GM18909 (cell line): ENCODE measurements around the gene HS6ST1.
A peak's percentile ranks its signal among the peaks of the same experiment; 100 is the strongest.
"Not testable (repeated sequence)": the region's sequence is repeated elsewhere in the genome, so short reads cannot be mapped to it uniquely, and the experiment has no call there.

Experiments
- ATAC-seq: cut with Tn5 transposase; IDR thresholded peaks from one replicate; pipeline ENCODE4 v1.9.1; 2021; ENCODE audit warnings: mild to moderate bottlenecking; ENCODE audit not compliant: unreplicated experiment, poor library complexity

HS6ST1 gene

DNA sequence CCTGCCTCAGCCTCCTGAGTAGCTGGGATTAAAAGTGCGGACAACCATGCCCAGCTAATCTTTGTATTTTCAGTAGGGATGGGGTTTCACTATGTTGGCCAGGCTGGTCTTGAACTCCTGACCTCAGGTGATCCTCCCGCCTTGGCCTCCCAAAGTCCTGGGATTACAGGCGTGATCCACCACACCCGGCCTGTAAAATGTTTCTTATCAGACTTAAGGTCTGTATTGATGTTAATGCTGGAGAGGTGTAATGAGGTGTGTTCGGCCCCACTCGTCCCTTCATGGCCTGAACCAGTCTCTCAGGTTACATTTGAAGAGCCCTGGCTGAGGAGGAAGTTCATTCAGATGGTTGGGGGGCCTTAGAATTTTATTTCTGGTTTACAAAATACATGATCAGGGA is 66.6 kb downstream of the HS6ST1 start:
- ATAC-seq, result not testable (repeated sequence)

DNA sequence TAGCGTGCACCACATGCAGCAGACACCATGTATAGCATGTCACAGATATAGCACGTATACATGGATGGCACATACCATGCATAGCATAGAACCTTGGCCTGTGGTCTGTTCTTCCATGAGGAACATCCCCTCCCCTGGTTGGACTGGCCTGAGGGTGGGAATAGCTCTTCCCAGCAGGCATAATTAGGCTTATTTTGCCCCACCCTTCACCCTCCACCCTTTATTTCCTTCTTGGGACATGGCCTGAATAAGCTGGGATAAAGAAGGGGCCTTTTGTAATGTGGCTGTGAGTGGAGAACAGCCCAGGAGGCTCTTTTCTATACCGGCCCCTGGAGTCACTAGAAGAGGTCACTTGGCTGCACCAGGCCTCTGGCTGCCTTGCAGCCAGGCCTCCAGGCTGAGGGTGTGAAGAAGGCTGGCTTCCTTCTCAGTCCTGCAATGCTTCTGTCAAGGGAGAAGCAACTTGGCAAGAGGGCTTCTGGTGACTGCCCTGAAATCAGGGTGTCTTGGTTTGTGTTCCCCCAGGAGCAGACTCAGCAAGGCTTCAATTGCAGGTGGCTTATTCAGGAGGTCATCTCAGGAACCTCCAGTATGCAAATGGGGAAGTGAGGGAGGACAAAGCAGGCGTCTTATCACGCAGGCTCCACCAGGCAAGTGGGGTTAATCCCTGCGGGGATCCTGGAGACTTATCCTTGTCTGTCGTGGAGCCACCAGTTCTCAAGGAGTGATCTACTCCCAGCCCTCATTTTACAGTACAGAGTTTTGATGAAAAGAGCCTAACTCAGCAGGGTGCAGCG is 68.2 kb downstream of the HS6ST1 start:
- ATAC-seq, result no peak

DNA sequence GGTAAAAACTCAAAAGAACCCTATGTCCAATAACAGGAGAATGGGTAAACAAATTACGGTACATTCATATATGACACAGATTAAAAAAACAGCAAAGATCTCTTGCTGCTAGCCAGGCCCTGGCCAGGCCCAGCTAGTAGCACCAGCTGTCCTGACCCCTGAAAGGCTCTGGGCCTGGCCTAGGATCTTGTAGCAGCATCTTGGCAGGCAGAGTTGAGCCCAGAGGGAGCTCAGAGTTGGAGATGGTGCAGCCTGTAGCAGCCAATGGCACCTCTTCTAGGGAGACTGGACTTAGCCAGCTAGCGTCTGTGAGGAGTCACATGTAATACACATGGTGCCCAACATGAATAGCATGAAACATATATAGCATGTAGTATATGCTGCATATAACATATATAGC is 69.1 kb downstream of the HS6ST1 start:
- ATAC-seq, result no peak

DNA sequence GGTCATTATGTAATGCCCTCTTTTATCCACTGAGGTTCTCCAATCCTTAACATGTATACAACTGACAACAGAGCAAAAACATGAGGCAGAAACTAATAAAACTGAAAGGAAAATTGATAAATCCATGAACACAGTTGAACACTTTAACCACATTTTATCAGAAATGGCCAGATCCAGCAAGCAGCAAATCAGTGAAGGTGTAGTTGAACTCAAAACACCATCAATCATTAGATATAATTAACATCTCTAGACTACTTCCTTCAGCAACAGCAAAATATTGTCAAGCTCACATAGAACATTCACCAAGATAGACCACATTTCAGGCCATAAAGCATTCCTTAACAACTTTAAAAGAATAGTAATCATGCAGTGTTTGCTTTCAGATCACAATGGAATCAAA is 72.9 kb downstream of the HS6ST1 start:
- no peak for ATAC-seq

DNA sequence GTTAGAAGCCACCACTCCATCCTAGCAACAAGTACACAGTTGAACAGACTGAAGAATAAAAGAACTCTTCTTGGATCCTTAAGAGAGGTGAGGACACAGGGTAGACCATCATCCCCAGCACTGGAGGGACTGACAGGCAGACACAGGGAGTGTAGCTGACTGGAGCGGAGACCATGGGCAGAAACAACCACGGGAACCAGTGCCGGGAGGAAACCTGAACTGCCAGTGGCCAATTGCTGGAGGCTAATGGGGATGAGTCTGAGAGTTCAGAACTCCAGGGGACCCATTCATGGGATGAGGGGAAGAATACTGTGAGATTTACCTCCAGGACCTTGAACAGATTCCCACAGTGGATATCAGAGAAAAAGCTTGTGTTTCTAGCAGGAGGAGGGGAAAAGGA is 76.8 kb downstream of the HS6ST1 start:
- ATAC-seq, result no peak

DNA sequence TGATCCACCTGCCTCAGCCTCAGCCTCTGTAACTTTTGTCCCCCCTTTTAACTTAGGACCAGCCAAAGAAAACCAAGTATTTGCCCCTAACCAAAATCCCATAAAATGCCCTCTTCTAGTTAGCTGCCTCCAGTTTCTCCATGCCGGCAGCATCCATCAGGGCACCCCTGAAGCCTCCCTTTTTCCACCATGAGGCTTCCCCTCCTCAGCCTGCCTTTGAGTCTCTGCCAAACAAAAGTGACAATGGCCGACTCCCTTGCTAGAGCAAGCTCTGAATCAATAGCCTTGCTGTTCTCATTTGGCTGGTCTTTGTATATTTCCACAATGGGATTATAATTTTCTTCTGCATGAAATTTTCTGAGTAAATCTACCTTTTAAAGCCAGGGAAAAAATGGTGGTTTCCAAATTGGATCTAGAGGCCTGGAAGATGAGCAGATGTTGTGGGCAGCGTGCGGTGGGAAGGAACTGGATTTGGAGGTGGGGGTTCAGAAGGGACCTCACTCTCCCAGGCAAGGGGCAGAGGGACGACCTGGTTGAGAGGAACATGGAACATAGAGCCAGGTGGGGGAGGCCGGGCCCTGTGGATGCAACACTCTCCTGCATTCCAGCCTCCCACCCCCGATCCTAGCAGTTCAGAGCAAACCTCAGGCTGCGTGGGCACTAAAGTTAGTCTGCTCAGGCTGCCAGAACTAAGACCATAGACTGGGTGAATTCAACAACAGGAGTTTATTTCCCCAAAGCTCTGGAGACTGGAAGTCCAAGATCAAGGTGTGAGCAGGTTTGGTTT is 80.6 kb downstream of the HS6ST1 start:
- ATAC-seq, result no peak

DNA sequence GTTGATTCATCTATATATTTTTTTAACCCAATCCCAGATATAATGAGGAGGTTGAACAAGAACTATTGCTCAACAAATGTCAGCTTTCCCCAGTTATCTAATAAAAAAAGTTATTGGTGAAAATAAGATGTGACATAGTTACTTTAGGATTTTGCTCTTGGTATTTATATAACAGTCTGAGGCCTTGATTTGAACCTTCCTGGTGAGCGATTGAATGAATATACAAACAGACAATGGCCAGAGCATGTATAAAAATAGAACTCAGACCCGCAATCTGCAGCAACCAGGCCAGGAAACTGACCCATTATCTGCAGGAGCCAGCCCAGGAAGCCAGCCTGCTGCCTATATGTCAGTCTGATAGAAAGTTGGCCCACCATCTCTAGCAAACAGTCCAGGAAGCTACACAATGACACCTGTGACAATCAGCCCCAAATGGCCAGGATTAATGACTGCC is 81.6 kb downstream of the HS6ST1 start:
- no peak for ATAC-seq

DNA sequence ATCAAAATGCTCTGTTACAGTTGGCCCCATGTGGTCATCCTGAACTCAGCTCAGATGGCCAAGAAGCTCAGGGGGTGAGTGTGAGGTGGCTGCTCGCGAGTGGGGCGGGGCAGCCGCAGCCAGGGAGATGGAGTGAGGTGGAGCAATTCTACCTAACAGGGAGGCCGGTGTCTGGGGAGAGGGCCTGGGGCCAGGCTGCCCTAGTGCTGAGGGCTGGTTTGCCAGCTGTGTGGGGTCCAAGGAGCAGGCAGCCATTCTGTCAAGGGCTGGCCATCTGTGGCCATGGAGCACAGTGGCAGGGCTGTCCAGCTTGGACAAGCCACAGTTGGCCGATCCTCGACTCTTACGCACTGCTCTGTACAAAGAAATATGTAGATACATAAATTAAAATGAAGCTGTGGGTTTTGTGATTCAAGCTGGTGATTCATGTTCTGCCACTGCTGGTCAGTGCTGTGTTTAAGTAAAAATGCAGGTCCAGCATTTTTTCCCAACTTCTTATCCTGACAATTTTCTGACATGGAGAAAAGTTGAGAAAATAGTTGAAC is 82.1 kb downstream of the HS6ST1 start:
- no peak for ATAC-seq

DNA sequence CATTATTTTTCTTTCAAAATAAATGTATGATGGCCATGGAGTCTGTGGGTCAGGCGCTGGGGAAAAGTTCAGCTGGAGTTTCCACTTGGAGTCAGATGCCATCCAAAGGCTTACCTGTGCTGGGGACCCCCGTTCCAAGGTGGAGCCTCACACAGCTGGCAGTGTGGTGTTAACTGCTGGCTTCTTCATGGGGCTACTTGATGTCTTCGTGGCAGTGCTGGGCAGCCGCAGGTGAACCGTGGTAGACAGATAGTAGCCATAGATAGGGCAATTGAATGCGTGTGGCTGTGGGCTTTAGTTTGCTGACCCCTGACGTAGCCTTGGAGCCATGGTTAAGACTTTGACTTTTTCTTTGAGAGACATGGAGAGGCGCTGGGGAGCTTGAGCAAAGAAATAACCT is 83.1 kb downstream of the HS6ST1 start:
- ATAC-seq, result no peak

DNA sequence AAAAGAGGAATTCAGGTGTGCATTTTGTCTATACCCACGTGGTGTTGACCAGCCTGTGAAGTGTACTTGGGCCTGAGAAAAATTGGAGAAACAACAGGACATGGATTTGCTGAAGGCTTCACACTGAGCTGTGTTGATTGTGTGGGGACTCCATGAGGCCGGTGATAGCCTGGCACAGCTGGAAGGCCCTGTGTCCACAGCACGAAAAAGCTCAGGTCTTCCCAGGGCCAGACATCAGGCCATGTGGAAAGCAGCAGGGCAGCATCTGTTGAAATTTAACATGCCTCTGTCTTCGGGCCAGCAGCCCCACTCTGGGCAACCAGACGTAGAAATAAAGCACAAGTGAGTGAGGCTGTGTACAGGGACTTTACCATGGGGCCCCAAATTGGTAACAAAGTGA is 84.1 kb downstream of the HS6ST1 start:
- no peak for ATAC-seq

DNA sequence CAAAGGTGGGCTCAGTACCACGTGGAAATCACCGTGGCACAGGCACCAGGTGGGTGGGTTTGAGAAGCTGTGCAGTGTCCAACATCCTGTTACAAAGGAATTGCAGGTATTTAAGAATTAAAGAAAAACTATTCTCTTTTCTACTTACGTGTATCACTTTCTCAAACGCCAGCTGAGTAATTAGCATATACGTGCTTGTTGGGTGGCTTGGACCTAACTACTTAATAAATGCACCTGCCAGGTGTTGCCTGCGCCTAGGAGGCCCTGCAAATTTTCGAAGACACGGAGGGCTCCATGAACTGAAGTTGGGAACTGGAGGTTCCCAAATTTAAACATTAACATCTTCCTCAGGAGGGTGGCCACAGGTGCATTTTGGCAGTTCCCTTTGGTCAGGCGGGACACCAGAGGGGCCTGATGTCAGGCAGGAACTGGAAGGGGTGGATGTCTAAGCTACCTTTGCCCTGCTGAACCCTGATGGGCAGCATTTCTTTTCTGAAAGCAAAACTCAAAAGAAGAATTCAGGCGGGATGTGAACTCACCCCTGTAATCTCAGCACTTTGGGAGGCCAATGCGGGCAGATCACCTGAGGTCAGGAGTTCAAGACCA is 84.8 kb downstream of the HS6ST1 start:
- ATAC-seq, result no peak

DNA sequence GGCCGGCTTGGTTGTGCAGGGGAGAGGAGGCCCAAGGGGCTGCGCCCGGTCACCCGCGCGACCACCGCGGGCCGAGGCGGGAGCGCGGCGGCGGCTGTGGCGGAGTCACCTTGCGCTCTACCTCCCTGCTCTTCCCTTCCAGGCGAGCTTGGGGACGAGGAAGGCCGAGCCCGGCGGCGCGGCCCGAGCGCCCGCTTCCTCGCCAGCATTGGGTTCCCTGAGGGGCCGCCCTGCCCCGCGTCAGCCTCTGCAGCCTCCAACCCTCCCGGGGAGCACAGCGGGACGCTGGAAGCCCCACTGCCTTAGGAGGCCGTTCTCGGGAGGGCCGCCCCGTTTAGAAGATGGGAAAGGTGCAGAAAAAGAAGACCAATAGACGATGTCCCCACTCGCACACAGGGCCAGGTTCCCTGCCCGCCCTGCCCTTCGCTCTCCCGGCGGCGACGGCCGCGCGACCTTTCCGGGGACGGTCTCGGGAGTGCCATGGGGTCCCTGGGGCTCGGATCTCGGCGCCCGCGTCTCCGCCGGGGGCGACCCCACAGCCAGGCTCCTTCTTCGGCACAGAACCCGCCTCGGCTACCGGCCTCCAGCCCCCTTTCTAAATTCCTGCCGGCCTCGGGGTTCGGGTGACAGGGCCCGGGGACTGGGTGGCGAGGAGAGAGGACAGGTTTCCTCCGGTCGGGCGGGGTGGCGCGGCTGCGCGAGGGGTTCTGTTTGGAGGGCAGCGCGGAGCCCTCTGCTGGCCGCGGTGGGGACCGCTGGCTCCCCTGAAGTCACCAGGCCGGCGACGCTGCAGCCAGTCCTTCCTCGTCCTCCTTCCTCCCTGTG is 85.5 kb downstream of the HS6ST1 start:
- ATAC-seq, result peak; percentile 99

DNA sequence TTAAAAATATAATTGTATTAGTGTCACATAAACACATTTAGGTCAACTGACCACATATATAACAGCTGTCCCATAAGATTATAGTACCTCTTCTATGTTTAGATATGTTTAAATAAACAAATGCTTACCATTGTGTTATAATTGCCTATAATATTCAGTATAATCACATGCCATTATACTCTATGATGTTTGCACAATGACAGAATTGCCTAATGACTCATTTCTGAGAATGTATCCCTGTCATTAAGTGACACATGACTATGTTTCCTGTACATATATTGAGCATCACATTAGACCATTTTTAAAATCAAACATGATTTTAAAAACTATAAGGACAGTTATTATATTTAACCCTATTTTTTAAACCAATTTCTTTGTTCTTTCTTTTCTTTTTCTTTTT is 89.8 kb downstream of the HS6ST1 start:
- no peak for ATAC-seq

DNA sequence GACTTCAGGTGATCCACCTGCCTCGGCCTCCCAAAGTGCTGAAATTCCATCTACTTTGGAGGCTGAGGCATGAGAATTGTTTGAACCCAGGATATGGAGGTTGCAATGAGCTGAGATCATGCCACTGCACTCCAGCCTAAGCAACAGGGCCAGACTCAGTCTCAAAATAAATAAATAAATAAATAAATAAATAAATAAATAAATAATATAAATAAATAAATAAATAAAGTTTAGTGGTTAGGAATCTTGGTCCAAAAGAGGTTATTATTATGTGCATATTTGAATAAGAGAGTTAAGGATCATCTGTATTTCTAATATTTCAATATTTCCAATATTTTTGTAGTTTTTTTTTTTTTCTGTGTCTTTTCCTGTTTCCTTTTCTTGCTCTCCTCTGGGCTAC is 90.8 kb downstream of the HS6ST1 start:
- no peak for ATAC-seq

DNA sequence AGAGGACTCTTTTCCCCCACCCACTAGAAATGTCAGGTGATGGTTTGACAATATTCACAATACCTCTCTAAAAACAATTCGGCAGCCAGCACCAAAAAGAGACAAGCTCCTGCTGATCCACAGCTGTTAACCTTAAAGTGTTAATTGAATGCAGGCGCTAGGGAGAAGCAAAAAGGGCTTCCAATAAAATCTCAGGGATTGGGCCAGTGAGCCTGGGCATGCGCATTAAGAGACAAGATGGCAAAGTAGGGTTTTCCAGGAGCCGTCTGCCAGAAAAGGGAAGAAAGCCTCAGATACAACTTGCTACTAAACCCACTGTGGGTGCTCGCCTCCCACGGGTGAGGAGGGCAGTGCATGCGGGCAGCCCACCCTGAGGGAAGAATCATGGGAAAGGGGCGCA is 98.8 kb downstream of the HS6ST1 start:
- no peak for ATAC-seq

DNA sequence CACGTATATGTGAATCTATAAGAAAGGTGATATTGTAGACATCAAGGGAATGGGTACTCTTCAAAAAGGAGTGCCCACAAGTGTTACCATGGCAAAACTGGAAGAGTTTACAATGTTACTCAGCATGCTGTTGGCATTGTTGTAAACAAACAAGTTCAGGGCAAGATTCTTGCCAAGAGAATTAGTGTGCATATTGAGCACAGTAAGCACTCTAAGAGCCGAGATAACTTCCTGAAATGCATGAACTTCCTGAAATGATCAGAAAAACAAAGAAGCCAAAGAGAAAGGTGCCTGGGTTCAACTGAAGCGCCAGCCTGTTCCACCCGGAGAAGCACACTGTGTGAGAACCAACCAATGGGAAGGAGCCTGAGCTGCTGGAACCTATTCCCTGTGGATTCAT is 101.0 kb downstream of the HS6ST1 start:
- ATAC-seq, result no peak

DNA sequence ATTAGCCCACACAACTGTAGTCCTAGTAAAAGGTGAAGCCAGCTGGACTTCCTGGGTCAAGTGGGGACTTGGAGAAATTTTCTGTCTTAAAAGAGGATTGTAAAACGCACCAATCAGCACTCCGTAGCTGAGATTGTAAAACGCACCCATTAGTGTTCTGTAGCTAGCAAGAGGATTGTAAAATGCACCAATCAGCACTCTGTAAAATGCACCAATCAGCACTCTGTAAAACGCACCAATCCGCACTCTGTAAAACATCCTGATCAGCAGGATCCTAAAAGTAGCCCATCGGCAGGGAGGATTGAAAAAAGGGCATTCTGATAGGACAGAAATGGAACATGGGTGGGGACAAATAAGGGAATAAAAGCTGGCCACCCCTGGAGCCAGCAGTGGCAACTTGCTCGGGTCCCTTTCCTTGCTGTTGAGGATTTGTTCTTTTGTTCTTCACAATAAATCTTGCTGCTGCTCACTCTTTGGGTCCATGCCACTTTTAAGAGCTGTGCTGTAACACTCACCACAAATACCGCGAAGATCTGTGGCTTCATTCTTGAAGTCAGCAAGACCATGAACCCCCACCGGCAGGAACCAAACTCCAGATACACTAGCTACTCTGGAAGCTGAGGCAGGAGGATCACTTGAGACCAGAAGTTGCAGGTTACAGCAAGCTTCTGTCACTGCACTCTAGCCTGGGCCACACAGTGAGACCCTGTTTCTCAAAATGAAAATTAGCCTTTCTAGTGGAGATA is 102.6 kb downstream of the HS6ST1 start:
- no peak for ATAC-seq
